GM04504 (cell line): Measurements from ENCODE around the gene ISOC2.

ENCODE experiments used
- DNase-seq: peaks from one replicate; pipeline ENCODE4 v3.0.0-alpha.2; 2012; ENCODE audit warnings: low read depth

The ISOC2 gene

GRCh38 chr19:55489711-55490477 lies 28.5 kb upstream of the ISOC2 start:
- DNase-seq = no peak

- no peak for DNase-seq
Measured at GRCh38 chr19:55488986-55489710, 27.7 kb upstream of the ISOC2 start.

- no peak for DNase-seq
Measured at GRCh38 chr19:55487924-55488687, 26.7 kb upstream of the ISOC2 start, which contains the start of gene SSC5D. SSC5D (plus strand) TSS chr19:55488436; CDS start chr19:55488590, 154 bp downstream.

- peak; percentile 95 for DNase-seq
Measured at GRCh38 chr19:55486971-55487923, 25.8 kb upstream of the ISOC2 start.

- DNase-seq = no peak
Measured at GRCh38 chr19:55486043-55486970, 24.9 kb upstream of the ISOC2 start.

GRCh38 chr19:55485439-55486011 lies 24.1 kb upstream of the ISOC2 start:
- DNase-seq = no peak

- DNase-seq = no peak
Measured at GRCh38 chr19:55484593-55485438, 23.4 kb upstream of the ISOC2 start, which contains the start of gene NAT14. NAT14 (plus strand) TSS chr19:55485188; CDS start chr19:55485709, 521 bp downstream.

GRCh38 chr19:55483706-55484592 lies 22.5 kb upstream of the ISOC2 start:
- DNase-seq = no peak

GRCh38 chr19:55482967-55483705 lies 21.7 kb upstream of the ISOC2 start:
- DNase-seq = no peak

GRCh38 chr19:55482156-55482961 lies 20.9 kb upstream of the ISOC2 start:
- no peak for DNase-seq

GRCh38 chr19:55481794-55482155 lies 20.3 kb upstream of the ISOC2 start:
- DNase-seq = no peak

GRCh38 chr19:55481148-55481793 lies 19.8 kb upstream of the ISOC2 start:
- no peak for DNase-seq

- no peak for DNase-seq
Measured at GRCh38 chr19:55479451-55480230, 18.2 kb upstream of the ISOC2 start.

- DNase-seq = no peak
Measured at GRCh38 chr19:55479045-55479444, 17.6 kb upstream of the ISOC2 start.

- no peak for DNase-seq
Measured at GRCh38 chr19:55478364-55478763, 16.9 kb upstream of the ISOC2 start.
